ENCODE data around the gene MRM1. TPM values are rescaled to one million over a fixed set of nuclear protein-coding genes. Genes with fewer than 3 reads are reported as not detected.
"Not testable (repeated sequence)": the region's sequence is repeated elsewhere in the genome, so short reads cannot be mapped to it uniquely, and the experiment has no call there.

The MRM1 gene
- total RNA-seq, 1 experiment from 2014 or later: 10.0 TPM

GRCh38 chr17:36602030-36602748 is 806 bp downstream of the MRM1 start:
- TSS peak; percentile 26 for BruUV-seq (replicated peaks)
- no peak overlapping the region for H3K27ac Mint-ChIP-seq (ENCODE audit: low read depth, unreplicated experiment)
- POLR2A ChIA-PET: interaction anchor here (0.6 to 5.0 kb wide), 18 partner anchors 9 to 759 kb away, joined by 3 to 66 read pairs (median 7); partner anchors contain the start of genes AATF, DHRS11, GGNBP2 and MYO19
- no peaks in the 10 kb centered on the region for H3K27me3 Mint-ChIP-seq (ENCODE audit: insufficient read depth, unreplicated experiment)
- H3K4me3 Mint-ChIP-seq (ENCODE audit: unreplicated experiment): peak overlapping the region; percentile 93
- intact Hi-C loops (cut with micrococcal nuclease): loop anchor here (2.0 to 10.0 kb wide), 3 partner anchors 445 to 773 kb away; partner anchors contain the start of gene C17orf78
- no peak for TF ChIP-seq CTCF (IDR thresholded peaks at IDR 0.05; ENCODE audit: unreplicated experiment)
- no peaks in the 10 kb centered on the region for H3K9me3 Mint-ChIP-seq (ENCODE audit: unreplicated experiment)
- H3K4me1 Mint-ChIP-seq (ENCODE audit: insufficient read depth, unreplicated experiment): peaks cover 24% of the 10 kb centered on the region
- CTCF ChIA-PET: interaction anchor here (0.5 to 3.1 kb wide), 24 partner anchors 9 to 772 kb away, joined by 3 to 30 read pairs (median 6); no protein-coding TSS in a partner anchor
- peak; percentile 31 for DNase-seq (ENCODE audit: unreplicated experiment)
- no peaks in the 10 kb centered on the region for H3K36me3 Mint-ChIP-seq (ENCODE audit: insufficient read depth, unreplicated experiment)

- H3K4me3 Mint-ChIP-seq (ENCODE audit: unreplicated experiment): peak overlapping the region; percentile 93
- ChIA-PET CTCF (interaction anchor here (0.6 to 3.1 kb wide), 29 partner anchors 8 to 772 kb away, joined by 3 to 30 read pairs (median 5); no protein-coding TSS in a partner anchor), POLR2A (interaction anchor here (0.5 to 5.0 kb wide), 12 partner anchors 8 to 759 kb away, joined by 3 to 66 read pairs (median 8); partner anchors contain the start of genes AATF, DHRS11, GGNBP2 and MYO19)
- peak; percentile 95 for TF ChIP-seq CTCF (IDR thresholded peaks at IDR 0.05; ENCODE audit: unreplicated experiment)
- intact Hi-C loops (cut with micrococcal nuclease): loop anchor here (1.0 to 10.0 kb wide), 5 partner anchors 23 to 772 kb away; partner anchors contain the start of gene C17orf78
- H3K27me3 Mint-ChIP-seq (ENCODE audit: insufficient read depth, unreplicated experiment): no peaks in the 10 kb centered on the region
- BruUV-seq (replicated peaks): no TSS peak
- H3K9me3 Mint-ChIP-seq (ENCODE audit: unreplicated experiment): no peaks in the 10 kb centered on the region
- peaks cover 26% of the 10 kb centered on the region for H3K4me1 Mint-ChIP-seq (ENCODE audit: insufficient read depth, unreplicated experiment)
- peak; percentile 73 for DNase-seq (ENCODE audit: unreplicated experiment)
- no peaks in the 10 kb centered on the region for H3K36me3 Mint-ChIP-seq (ENCODE audit: insufficient read depth, unreplicated experiment)
- H3K27ac Mint-ChIP-seq (ENCODE audit: low read depth, unreplicated experiment): no peak overlapping the region
These were observed 1.6 kb downstream of the MRM1 start for GRCh38 chr17:36602924-36603384.

- Mint-ChIP-seq H3K36me3 (ENCODE audit: insufficient read depth, unreplicated experiment) (peaks cover 10% of the 10 kb centered on the region), H3K4me1 (ENCODE audit: insufficient read depth, unreplicated experiment) (peaks cover 31% of the 10 kb centered on the region)
- H3K4me3 Mint-ChIP-seq (ENCODE audit: unreplicated experiment); H3K27ac Mint-ChIP-seq (ENCODE audit: low read depth, unreplicated experiment); DNase-seq (ENCODE audit: unreplicated experiment); POLR2A ChIA-PET; H3K27me3 Mint-ChIP-seq (ENCODE audit: insufficient read depth, unreplicated experiment); BruUV-seq (replicated peaks); CTCF ChIA-PET; H3K9me3 Mint-ChIP-seq (ENCODE audit: unreplicated experiment): not testable (repeated sequence)
- intact Hi-C loops (cut with micrococcal nuclease): loop anchor here (10.0 kb wide), 1 partner anchor 770 kb away; the partner anchor contains the start of gene C17orf78
These were observed 3.6 kb downstream of the MRM1 start for GRCh38 chr17:36605028-36605427.

- no peak for TF ChIP-seq CTCF (IDR thresholded peaks at IDR 0.05; ENCODE audit: unreplicated experiment)
- H3K9me3 Mint-ChIP-seq (ENCODE audit: unreplicated experiment): no peaks in the 10 kb centered on the region
- peaks cover 16% of the 10 kb centered on the region for H3K36me3 Mint-ChIP-seq (ENCODE audit: insufficient read depth, unreplicated experiment)
- no peak for DNase-seq (ENCODE audit: unreplicated experiment)
- intact Hi-C loops (cut with micrococcal nuclease): loop anchor here (10.0 kb wide), 1 partner anchor 767 kb away; the partner anchor contains the start of gene C17orf78
- peak overlapping the region; percentile 28 for H3K27ac Mint-ChIP-seq (ENCODE audit: low read depth, unreplicated experiment)
- no TSS peak for BruUV-seq (replicated peaks)
- no peak overlapping the region for H3K4me3 Mint-ChIP-seq (ENCODE audit: unreplicated experiment)
- ChIA-PET POLR2A (interaction anchor here (1.0 kb wide), 1 partner anchor 63 kb away, joined by 3 read pairs; no protein-coding TSS in a partner anchor), CTCF (interaction anchor here (0.7 to 1.1 kb wide), 3 partner anchors 15 to 18 kb away, joined by 3 to 5 read pairs (median 3); no protein-coding TSS in a partner anchor)
- no peaks in the 10 kb centered on the region for H3K27me3 Mint-ChIP-seq (ENCODE audit: insufficient read depth, unreplicated experiment)
- peaks cover 27% of the 10 kb centered on the region for H3K4me1 Mint-ChIP-seq (ENCODE audit: insufficient read depth, unreplicated experiment)
These were observed 6.9 kb downstream of the MRM1 start for GRCh38 chr17:36608280-36608679.

Data from MCF 10A (cell line).